ENCODE measurements around the gene SLC29A2.

DNA sequence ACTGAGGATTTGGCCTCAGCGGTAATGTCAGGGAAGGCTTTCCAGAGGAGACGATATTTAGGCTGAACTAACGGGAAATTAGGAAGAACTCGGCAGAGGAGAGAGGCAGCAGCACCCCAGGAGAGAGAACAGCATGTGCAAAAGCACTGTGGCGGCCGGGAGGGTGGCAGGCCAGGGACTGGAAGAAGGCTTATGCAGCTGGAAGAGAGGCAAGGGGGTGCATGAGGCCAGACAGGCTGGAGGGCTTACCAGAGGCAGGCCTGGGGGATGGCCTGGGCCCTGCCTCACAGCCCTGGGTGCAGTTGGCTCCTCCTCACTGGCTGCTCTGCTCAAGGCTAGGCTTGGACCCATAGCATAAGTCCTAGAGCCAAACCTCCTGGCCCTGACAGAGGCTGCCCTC is 41.6 kb upstream of the SLC29A2 start:
- no peak for TF ChIP-seq POLR2A (IDR thresholded peaks at IDR 0.05)
- TF ChIP-seq, protein P1, sequence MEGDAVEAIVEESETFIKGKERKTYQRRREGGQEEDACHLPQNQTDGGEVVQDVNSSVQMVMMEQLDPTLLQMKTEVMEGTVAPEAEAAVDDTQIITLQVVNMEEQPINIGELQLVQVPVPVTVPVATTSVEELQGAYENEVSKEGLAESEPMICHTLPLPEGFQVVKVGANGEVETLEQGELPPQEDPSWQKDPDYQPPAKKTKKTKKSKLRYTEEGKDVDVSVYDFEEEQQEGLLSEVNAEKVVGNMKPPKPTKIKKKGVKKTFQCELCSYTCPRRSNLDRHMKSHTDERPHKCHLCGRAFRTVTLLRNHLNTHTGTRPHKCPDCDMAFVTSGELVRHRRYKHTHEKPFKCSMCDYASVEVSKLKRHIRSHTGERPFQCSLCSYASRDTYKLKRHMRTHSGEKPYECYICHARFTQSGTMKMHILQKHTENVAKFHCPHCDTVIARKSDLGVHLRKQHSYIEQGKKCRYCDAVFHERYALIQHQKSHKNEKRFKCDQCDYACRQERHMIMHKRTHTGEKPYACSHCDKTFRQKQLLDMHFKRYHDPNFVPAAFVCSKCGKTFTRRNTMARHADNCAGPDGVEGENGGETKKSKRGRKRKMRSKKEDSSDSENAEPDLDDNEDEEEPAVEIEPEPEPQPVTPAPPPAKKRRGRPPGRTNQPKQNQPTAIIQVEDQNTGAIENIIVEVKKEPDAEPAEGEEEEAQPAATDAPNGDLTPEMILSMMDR (IDR thresholded peaks at IDR 0.05), result no peak
